B cell (primary cell): ENCODE measurements around the gene SIX1. TPM values are rescaled to one million over a fixed set of nuclear protein-coding genes. Genes with fewer than 3 reads are reported as not detected.

Source experiments
- ATAC-seq: fragments of 200-7000 bp; cut with Tn5 transposase; one replicate; pipeline ENCODE4 v1.10.0; 2021; ENCODE audit warnings: low read depth, mild to moderate bottlenecking, moderate number of reproducible peaks, moderate library complexity
- CTCF ChIA-PET: fragments of 350-600 bp; sonication (Branson Sonifier 250); formaldehyde crosslinking; loops from one replicate; lab custom pipeline; 2021; ENCODE audit warnings: antibody characterized with exemption, inconsistent platforms; lab: Charles Lee
- POLR2A ChIA-PET: fragments of 350-600 bp; sonication (Branson Sonifier 250); formaldehyde crosslinking; loops from one replicate; lab custom pipeline; 2021; ENCODE audit warnings: antibody characterized with exemption; lab: Charles Lee
- DNase-seq: peaks from one replicate; pipeline ENCODE4 v3.0.0; 2013
- H2AFZ ChIP-seq: 2 replicates; pipeline ENCODE4 v1.6.1; 2012; ENCODE audit warnings: mild to moderate bottlenecking, low read depth, low read length; ENCODE audit not compliant: insufficient read depth, poor library complexity, severe bottlenecking
- H3K27ac ChIP-seq, 2 donors: 1 replicate in 1 of 2; 2 replicates in 1 of 2; pipeline ENCODE4 v1.5.1; 2012 to 2013; ENCODE audit warnings: low read length in 2 of 2, mild to moderate bottlenecking in 2 of 2, moderate library complexity in 1 of 2
- H3K27me3 ChIP-seq, 4 experiments: fragments of 200-600 bp in 1 of 4; sonication (generic) in 1 of 4; replicated peaks in 1 of 4; 1 replicate in 2 of 4; 2 replicates in 2 of 4; pipeline versions ENCODE4 v1.6.1 to v1.7.0; 2013 to 2016; ENCODE audit warnings: low read length in 3 of 4, mild to moderate bottlenecking in 2 of 4, mixed read lengths in 1 of 4, moderate library complexity in 1 of 4; ENCODE audit not compliant: insufficient read depth in 4 of 4, control insufficient read depth in 3 of 4; ENCODE audit errors: control extremely low read depth in 1 of 4
- H3K36me3 ChIP-seq, 2 experiments: replicated peaks in 1 of 2; 1 replicate in 1 of 2; 2 replicates in 1 of 2; pipeline versions ENCODE4 v1.6.1 to v1.7.1; 2013; ENCODE audit warnings: low read length in 1 of 2; ENCODE audit not compliant: insufficient read depth in 2 of 2, control insufficient read depth in 1 of 2; ENCODE audit errors: control extremely low read depth in 1 of 2, extremely low read depth in 1 of 2
- H3K4me1 ChIP-seq, 2 donors: fragments of 200-600 bp in 1 of 2; sonication (generic) in 1 of 2; 1 replicate in 1 of 2; 2 replicates in 1 of 2; pipeline versions ENCODE4 v1.5.1 to v1.6.1; 2013 to 2017; ENCODE audit warnings: low read length in 2 of 2; ENCODE audit not compliant: control insufficient read depth in 2 of 2, insufficient read depth in 2 of 2
- H3K4me2 ChIP-seq: replicated peaks from 2 replicates; pipeline ENCODE3; 2012; ENCODE audit warnings: mild to moderate bottlenecking, low read depth, low read length; ENCODE audit not compliant: poor library complexity, severe bottlenecking
- H3K4me3 ChIP-seq, 5 experiments: fragments of 200-600 bp in 1 of 5; sonication (generic) in 1 of 5; 1 replicate in 3 of 5; 2 replicates in 2 of 5; pipeline versions ENCODE4 v1.5.1 to v1.7.0; 2011 to 2016; ENCODE audit warnings: low read length in 4 of 5, mild to moderate bottlenecking in 4 of 5, low read depth in 2 of 5, control low read depth in 1 of 5, moderate library complexity in 1 of 5; ENCODE audit not compliant: insufficient read depth in 1 of 5; ENCODE audit errors: control extremely low read depth in 1 of 5, extremely low read depth in 1 of 5
- H3K79me2 ChIP-seq: fragments of 200-600 bp; sonication (generic); one replicate; pipeline ENCODE4 v1.6.0; 2016; ENCODE audit warnings: low read length; ENCODE audit not compliant: control insufficient read depth, insufficient read depth
- H3K9ac ChIP-seq: fragments of 200-600 bp; sonication (generic); 2 replicates; pipeline ENCODE4 v1.6.1; 2017; ENCODE audit warnings: mild to moderate bottlenecking, low read length, moderate library complexity
- H3K9me3 ChIP-seq, 3 donors: one replicate each; pipeline versions ENCODE4 v1.6.1 to v1.7.1; 2013; ENCODE audit warnings: low read length in 2 of 3; ENCODE audit not compliant: control insufficient read depth in 2 of 3, insufficient read depth in 1 of 3; ENCODE audit errors: control extremely low read depth in 1 of 3
- H4K20me1 ChIP-seq: 2 replicates; pipeline ENCODE4 v1.6.0; 2012; ENCODE audit warnings: mild to moderate bottlenecking, low read length; ENCODE audit not compliant: insufficient read depth, control insufficient read depth, poor library complexity, severe bottlenecking
- H3K27ac Mint-ChIP-seq: one replicate; pipeline ENCODE4 v1.8.0; 2021; ENCODE audit warnings: mixed read lengths
- H3K27me3 Mint-ChIP-seq: one replicate; pipeline ENCODE4 v1.8.0; 2021; ENCODE audit warnings: mixed read lengths
- H3K4me1 Mint-ChIP-seq: one replicate; pipeline ENCODE4 v1.8.0; 2021; ENCODE audit warnings: mixed read lengths
- H3K4me3 Mint-ChIP-seq: one replicate; pipeline ENCODE4 v1.8.0; 2021; ENCODE audit warnings: mixed read lengths
- H3K9me3 Mint-ChIP-seq: one replicate; pipeline ENCODE4 v1.8.0; 2022; ENCODE audit warnings: mixed read lengths; ENCODE audit not compliant: insufficient read depth
- EZH2 ChIP-seq: IDR thresholded peaks from 2 replicates; pipeline ENCODE4 v1.6.1; 2012; ENCODE audit warnings: borderline replicate concordance, low read depth, mild to moderate bottlenecking, moderate library complexity, low read length; ENCODE audit not compliant: insufficient read depth, poor library complexity, severe bottlenecking
- WGBS: methylation state at CpG from one replicate; pipeline ENCODE4 v1.1.5; 2013; ENCODE audit warnings: missing lambda C conversion rate; ENCODE audit not compliant: insufficient coverage; 5-methylcytosine and 5-hydroxymethylcytosine counted together
- intact Hi-C: fragments of 100-400 bp; cut with micrococcal nuclease; formaldehyde crosslinking; loops from one replicate; pipeline ENCODE4 v1.10.0; 2022
- polyA plus RNA-seq: library from polyadenylated mRNA; depleted of rRNA; stranded (reverse); fragments of >200 nt; gene quantifications from 2 replicates; pipeline ENCODE4 v1.2.3, GENCODE V29; 2012
- total RNA-seq, 2 donors: library from RNA; stranded (reverse); fragments of 120-200 nt in 1 of 2; gene quantifications; 1 replicate in 1 of 2; 2 replicates in 1 of 2; pipeline versions ENCODE4 v1.2.3 to v1.2.4, GENCODE V29; 2013 to 2022
- TF ChIP-seq, protein P1 (sequence below): fragments of 200-600 bp; IDR thresholded peaks from one replicate; pipeline ENCODE4 v1.8.0; 2022; ENCODE audit warnings: antibody characterized with exemption, mild to moderate bottlenecking

Gene SIX1
- total and polyA plus RNA-seq, 2 donors (not counting 1 experiment from before 2014, with no cell fraction given) = 0.12 to 0.16 TPM

DNA sequence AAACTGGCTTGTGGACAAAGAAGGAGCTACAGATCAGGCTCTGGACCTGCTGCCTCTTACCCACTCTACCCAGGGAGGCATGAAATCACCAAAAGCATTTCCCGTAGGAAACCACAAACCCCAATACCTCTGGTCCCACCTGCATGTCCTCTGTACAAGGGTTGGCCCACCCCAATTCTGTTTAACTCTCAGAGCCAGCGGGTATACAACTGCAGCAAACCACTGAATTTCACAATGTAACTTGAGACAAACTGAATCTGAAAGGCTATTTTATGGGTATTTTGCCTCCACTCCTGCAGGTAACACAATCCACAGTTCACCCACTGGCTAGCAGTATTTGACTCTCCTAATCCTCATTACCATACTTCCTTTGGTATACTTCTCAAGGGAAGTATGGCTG lies 16.5 kb downstream of the SIX1 start:
- peaks cover 44% of the 10 kb centered on the region for H3K27me3 Mint-ChIP-seq
- no peak for ATAC-seq
- no peak overlapping the region for H2AFZ ChIP-seq

DNA sequence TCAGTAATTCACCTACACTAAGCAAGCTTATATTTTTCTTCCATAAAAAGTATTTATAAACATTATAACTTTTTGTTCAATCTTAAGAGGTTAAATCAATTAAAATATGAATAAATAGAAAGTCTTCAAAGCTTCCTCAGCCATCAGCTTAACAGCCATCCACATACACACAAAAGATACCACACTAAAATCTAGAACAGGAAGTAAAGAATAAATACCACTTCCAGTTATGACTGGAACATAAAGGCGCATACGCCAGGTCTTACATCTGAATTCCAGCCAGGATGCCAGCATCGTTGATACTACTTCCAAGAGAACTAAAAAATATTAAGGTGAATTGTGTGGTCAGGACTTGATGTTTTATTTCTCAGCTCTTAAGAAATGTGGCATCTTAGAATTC lies 17.0 kb downstream of the SIX1 start:
- peaks cover 0 to 28% (median 19%) of the 10 kb centered on the region in 4 experiments for H3K27me3 ChIP-seq
- no CpG with 5 or more reads among the region's 3 CpGs for WGBS
- POLR2A ChIA-PET = no interaction called here

More for the DNA sequence above, 16.5 kb downstream of the SIX1 start:
- Histone ChIP-seq H3K36me3 (no peaks in the 10 kb centered on the region), H3K27ac (no peak overlapping the region), H3K4me1 (peaks cover 8 to 19% of the 10 kb centered on the region in 2 donors), H3K4me3 (no peak overlapping the region), H3K9me3 (peaks cover 0 to 9% (median 0%) of the 10 kb centered on the region in 3 donors), H3K4me2 (no peak overlapping the region), H3K9ac (no peak overlapping the region), H4K20me1 (no peaks in the 10 kb centered on the region), H3K27me3 (peaks cover 0 to 30% (median 24%) of the 10 kb centered on the region in 4 experiments), H3K79me2 (no peaks in the 10 kb centered on the region)
- no peak for TF ChIP-seq EZH2
- TF ChIP-seq, protein P1, sequence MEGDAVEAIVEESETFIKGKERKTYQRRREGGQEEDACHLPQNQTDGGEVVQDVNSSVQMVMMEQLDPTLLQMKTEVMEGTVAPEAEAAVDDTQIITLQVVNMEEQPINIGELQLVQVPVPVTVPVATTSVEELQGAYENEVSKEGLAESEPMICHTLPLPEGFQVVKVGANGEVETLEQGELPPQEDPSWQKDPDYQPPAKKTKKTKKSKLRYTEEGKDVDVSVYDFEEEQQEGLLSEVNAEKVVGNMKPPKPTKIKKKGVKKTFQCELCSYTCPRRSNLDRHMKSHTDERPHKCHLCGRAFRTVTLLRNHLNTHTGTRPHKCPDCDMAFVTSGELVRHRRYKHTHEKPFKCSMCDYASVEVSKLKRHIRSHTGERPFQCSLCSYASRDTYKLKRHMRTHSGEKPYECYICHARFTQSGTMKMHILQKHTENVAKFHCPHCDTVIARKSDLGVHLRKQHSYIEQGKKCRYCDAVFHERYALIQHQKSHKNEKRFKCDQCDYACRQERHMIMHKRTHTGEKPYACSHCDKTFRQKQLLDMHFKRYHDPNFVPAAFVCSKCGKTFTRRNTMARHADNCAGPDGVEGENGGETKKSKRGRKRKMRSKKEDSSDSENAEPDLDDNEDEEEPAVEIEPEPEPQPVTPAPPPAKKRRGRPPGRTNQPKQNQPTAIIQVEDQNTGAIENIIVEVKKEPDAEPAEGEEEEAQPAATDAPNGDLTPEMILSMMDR = no peak
- Mint-ChIP-seq H3K4me3 (no peak overlapping the region), H3K4me1 (peaks cover 10% of the 10 kb centered on the region), H3K9me3 (no peaks in the 10 kb centered on the region), H3K27ac (no peak overlapping the region)
- POLR2A ChIA-PET = no interaction called here
- no peak for DNase-seq
- CTCF ChIA-PET = interaction anchor here (1.0 to 2.5 kb wide), 5 partner anchors 11 to 620 kb away, joined by 3 to 6 read pairs (median 5); no protein-coding TSS in a partner anchor
- intact Hi-C loops = no loop called here
- WGBS = 0% methylated on average over 1 of the region's 2 CpGs

More for the DNA sequence above, 17.0 kb downstream of the SIX1 start:
- Histone ChIP-seq H3K27ac (no peak overlapping the region), H4K20me1 (no peaks in the 10 kb centered on the region), H3K4me1 (peaks cover 3 to 14% of the 10 kb centered on the region in 2 donors), H3K4me3 (no peak overlapping the region), H3K9me3 (peaks cover 0 to 3% (median 0%) of the 10 kb centered on the region in 3 donors), H3K4me2 (no peak overlapping the region), H2AFZ (no peak overlapping the region), H3K9ac (no peak overlapping the region), H3K79me2 (no peaks in the 10 kb centered on the region), H3K36me3 (no peaks in the 10 kb centered on the region)
- TF ChIP-seq, protein P1 = no peak
- Mint-ChIP-seq H3K4me1 (peaks cover 10% of the 10 kb centered on the region), H3K4me3 (no peak overlapping the region), H3K27me3 (peaks cover 43% of the 10 kb centered on the region), H3K9me3 (no peaks in the 10 kb centered on the region), H3K27ac (no peak overlapping the region)
- DNase-seq (no peak), ATAC-seq (no peak)
- intact Hi-C loops = no loop called here
- CTCF ChIA-PET = interaction anchor here (1.0 to 2.5 kb wide), 5 partner anchors 12 to 621 kb away, joined by 3 to 6 read pairs (median 5); no protein-coding TSS in a partner anchor
